K562 (cell line): Measurements from ENCODE around the gene DNAI1. TPM values are rescaled to one million over a fixed set of nuclear protein-coding genes. Genes with fewer than 3 reads are reported as not detected.

Source experiments
- ATAC-seq: fragments of 200-7000 bp; cut with Tn5 transposase; 3 replicates; pipeline ENCODE4 v1.9.1; 2020; ENCODE audit warnings: moderate library complexity
- BruUV-seq: library from RNA; stranded (reverse); fragments of 400-500 nt; replicated peaks from 2 replicates; lab custom pipeline; 2021; lab: Mats Ljungman, UMichigan
- CTCF ChIA-PET: fragments of 300-600 bp; formaldehyde crosslinking; extraction: SDS; loops from one replicate; lab custom pipeline; 2021; ENCODE audit warnings: low intra/inter-chr PET ratio; lab: Yijun Ruan, JAX
- POLR2A ChIA-PET: fragments of 300-600, 350-650 bp; sonication (Branson Sonifier 250); formaldehyde crosslinking; extraction: SDS; loops from one replicate; lab custom pipeline; 2021; ENCODE audit warnings: antibody characterized with exemption, inconsistent platforms; lab: Yijun Ruan, JAX
- DNase-seq, 4 experiments: peaks; one replicate each; pipeline versions ENCODE4 v3.0.0 to v3.0.0-alpha.2; 2011 to 2018; ENCODE audit warnings: low spot score in 3 of 4, mixed read lengths in 3 of 4; ENCODE audit errors: extremely low read depth in 1 of 4
- FAIRE-seq: peaks from 2 replicates; lab custom pipeline; 2011; peaks lifted over from hg19 to GRCh38; lab: Jason Lieb, UNC
- H2AFZ ChIP-seq: 2 replicates; pipeline ENCODE4 v1.6.0; 2011; ENCODE audit warnings: low read depth, low read length, control low read depth, inconsistent platforms
- H3K27ac ChIP-seq: fragments of 200-600 bp; 3 replicates; pipeline ENCODE4 v1.8.0; 2011; ENCODE audit warnings: low read depth, mild to moderate bottlenecking, control low read depth, inconsistent platforms, low read length, moderate library complexity, mixed read lengths; ENCODE audit errors: extremely low read depth
- H3K27me3 ChIP-seq, 2 experiments: fragments of 300-600 bp in 1 of 2; 2 replicates in 1 of 2; 3 replicates in 1 of 2; pipeline versions ENCODE4 v1.6.0 to v1.8.0; 2011; ENCODE audit warnings: inconsistent platforms in 2 of 2, low read length in 2 of 2, mild to moderate bottlenecking in 1 of 2, mixed read lengths in 1 of 2, moderate library complexity in 1 of 2; ENCODE audit not compliant: control insufficient read depth in 2 of 2, insufficient read depth in 2 of 2
- H3K36me3 ChIP-seq: fragments of 300-600 bp; 3 replicates; pipeline ENCODE4 v1.8.0; 2011; ENCODE audit warnings: mild to moderate bottlenecking, low read length, inconsistent platforms; ENCODE audit not compliant: control insufficient read depth, insufficient read depth
- H3K4me1 ChIP-seq, 2 experiments: fragments of 200-600 bp in 1 of 2; replicated peaks in 1 of 2; 2 replicates in 1 of 2; 3 replicates in 1 of 2; pipeline versions ENCODE4 v1.5.1 to v1.8.0; 2011; ENCODE audit warnings: inconsistent platforms in 2 of 2, low read length in 2 of 2, mild to moderate bottlenecking in 1 of 2, mixed read lengths in 1 of 2, moderate library complexity in 1 of 2; ENCODE audit not compliant: control insufficient read depth in 2 of 2, insufficient read depth in 2 of 2
- H3K4me2 ChIP-seq: 2 replicates; pipeline ENCODE4 v1.6.1; 2011; ENCODE audit warnings: low read length, control low read depth, inconsistent platforms, mixed read lengths; ENCODE audit not compliant: insufficient read depth
- H3K4me3 ChIP-seq: fragments of 200-600 bp; sonication (generic), shearing (Covaris generic); 2 replicates; pipeline ENCODE4 v1.5.1; 2016; ENCODE audit warnings: control low read depth, inconsistent platforms
- H3K79me2 ChIP-seq: fragments of 200-600 bp; 3 replicates; pipeline ENCODE4 v1.8.0; 2011; ENCODE audit warnings: low read length, inconsistent platforms; ENCODE audit not compliant: control insufficient read depth, insufficient read depth
- H3K9ac ChIP-seq, 2 experiments: 2 replicates each; pipeline versions ENCODE4 v1.6.0 to v1.6.1; 2011; ENCODE audit warnings: low read depth in 2 of 2, low read length in 2 of 2, control low read depth in 1 of 2, inconsistent platforms in 1 of 2, mild to moderate bottlenecking in 1 of 2, mixed read lengths in 1 of 2; ENCODE audit not compliant: insufficient read depth in 1 of 2
- H3K9me1 ChIP-seq: one replicate; pipeline ENCODE4 v1.6.0; 2011; ENCODE audit warnings: inconsistent platforms, mild to moderate bottlenecking, low read length, moderate library complexity; ENCODE audit not compliant: control insufficient read depth, insufficient read depth
- H3K9me3 ChIP-seq: replicated peaks from 2 replicates; pipeline ENCODE4 v1.5.1; 2011; ENCODE audit warnings: low read depth, low read length, inconsistent platforms; ENCODE audit not compliant: control insufficient read depth, insufficient read depth
- H4K20me1 ChIP-seq: replicated peaks from 2 replicates; pipeline ENCODE4 v1.6.1; 2011; ENCODE audit warnings: low read length, inconsistent platforms, mixed read lengths; ENCODE audit not compliant: control insufficient read depth, insufficient read depth
- HNRNPH1 ChIP-seq: fragments of 200-400 bp; formaldehyde crosslinking; optimal IDR thresholded peaks from 2 replicates; pipeline ENCODE3; 2017; ENCODE audit warnings: low read depth, mild to moderate bottlenecking, low read length, moderate library complexity
- NCOA2 ChIP-seq, 2 experiments: fragments of 450-650 bp; IDR thresholded peaks; 2 replicates each; pipeline ENCODE4 v1.6.1; 2018; ENCODE audit warnings: mild to moderate bottlenecking in 2 of 2, moderate library complexity in 1 of 2; ENCODE audit not compliant: partially characterized antibody in 2 of 2
- WGBS: fragments of 100-300 bp; shearing (Covaris generic); methylation state at CpG from one replicate; pipeline ENCODE4 v1.1.6; 2016; ENCODE audit warnings: low coverage, mixed read lengths; ENCODE audit not compliant: insufficient coverage; ENCODE audit errors: missing lambda C conversion rate; 5-methylcytosine and 5-hydroxymethylcytosine counted together
- in situ Hi-C: fragments of 300-500 bp; cut with MboI; formaldehyde crosslinking; loops from 4 replicates; pipeline ENCODE4 v1.15.0; 2018; ENCODE audit warnings: inconsistent platforms, mixed read lengths
- intact Hi-C: fragments of 100-400 bp; cut with micrococcal nuclease; formaldehyde crosslinking; loops from 2 replicates; pipeline ENCODE4 v1.14.2; 2022
- polyA plus RNA-seq, 8 experiments: library from polyadenylated mRNA; depleted of rRNA in 4 of 8; stranded (reverse) in 5 of 8; unstranded in 3 of 8; fragments of >200 nt; fragmentation: Nextera tagmentation in 2 of 8; fragmentation: Illumina TruSeq in 1 of 8; extraction: Ambion mirVana in 2 of 8; extraction: Trizol in 1 of 8; gene quantifications; 2 replicates each; pipeline versions ENCODE4 v1.2.1 to v1.2.3, GENCODE V29; 2011 to 2014; ENCODE audit warnings: inconsistent platforms in 1 of 8, missing spikeins in 1 of 8
- total RNA-seq, 7 experiments: library from RNA; depleted of rRNA in 6 of 7; stranded (reverse); fragments of >200 nt in 6 of 7; fragmentation: Illumina TruSeq in 2 of 7; extraction: Trizol in 2 of 7; gene quantifications; 2 replicates each; pipeline versions ENCODE4 v1.2.1 to v1.2.3, GENCODE V29; 2011 to 2021; ENCODE audit warnings: low replicate concordance in 1 of 7
- TF ChIP-seq, protein P1 (sequence below): sonication (generic); formaldehyde crosslinking; IDR thresholded peaks from 2 replicates; pipeline ENCODE4 v1.9.0; 2022; ENCODE audit warnings: mild to moderate bottlenecking, missing genetic modification reagents

DNAI1 gene
- total and polyA plus RNA-seq, 9 of the 15 experiments (the other 6 are each of a cell fraction or from before 2014, with no cell fraction given), result 0.01 to 0.17 (median 0.04) TPM; not detected in 6

DNA sequence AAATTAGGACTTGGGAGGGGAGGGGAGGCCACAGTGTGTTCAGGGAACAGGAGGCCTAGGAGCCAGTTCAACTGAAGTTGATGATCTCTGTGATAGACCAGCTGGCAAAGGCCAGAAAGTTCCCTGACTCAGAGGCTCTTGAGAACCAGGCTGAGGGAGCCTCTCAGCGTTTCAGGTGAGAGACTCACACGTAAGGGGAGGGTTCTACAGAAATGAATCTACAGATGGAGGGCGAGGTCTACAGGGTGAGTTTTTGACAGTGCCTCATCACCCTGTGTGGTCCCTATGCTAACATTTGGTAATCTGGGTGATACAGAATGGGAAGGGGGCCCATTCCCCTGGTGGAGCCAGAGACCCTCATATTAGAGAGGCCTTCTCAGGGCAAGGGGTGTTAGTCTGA, 32.2 kb downstream of the DNAI1 start (continued):
- no peak for TF ChIP-seq HNRNPH1

DNA sequence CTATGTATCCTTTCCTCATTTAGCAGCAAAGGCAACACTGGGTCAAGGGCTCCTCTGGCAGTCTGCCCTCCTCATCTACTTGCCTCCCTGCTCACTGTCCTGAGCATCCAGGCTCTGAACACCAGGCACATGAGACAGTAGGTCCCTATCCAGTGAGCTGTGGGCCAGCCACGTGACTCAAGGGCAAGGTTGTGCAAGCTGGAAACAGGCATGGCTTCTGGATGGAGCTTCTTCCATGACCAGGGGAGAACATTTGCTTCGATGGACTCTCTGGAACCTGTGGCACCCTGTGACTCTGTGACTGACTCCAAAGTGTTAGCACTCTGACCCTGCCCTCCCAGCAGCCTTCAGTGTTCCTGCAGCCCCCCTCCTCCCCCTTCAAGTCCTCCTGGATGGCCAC, 33.0 kb downstream of the DNAI1 start:
- Histone ChIP-seq H2AFZ (no peak overlapping the region), H3K9me1 (no peaks in the 10 kb centered on the region), H3K4me2 (no peak overlapping the region), H4K20me1 (peaks cover 4% of the 10 kb centered on the region; the same call in 1 of the 2 replicates), H3K79me2 (no peaks in the 10 kb centered on the region), H3K27me3 (peaks cover 0 to 7% of the 10 kb centered on the region in 2 experiments; a peak in 2 of 5 replicates), H3K9ac (no peak overlapping the region), H3K4me3 (no peak overlapping the region), H3K36me3 (no peaks in the 10 kb centered on the region), H3K4me1 (no peaks in the 10 kb centered on the region), H3K27ac (no peak overlapping the region), H3K9me3 (no peaks in the 10 kb centered on the region)
- ChIA-PET POLR2A (no interaction called here), CTCF (no interaction called here)
- in situ Hi-C loops, result loop anchor here (10.0 kb wide), 1 partner anchor 67 kb away; no protein-coding TSS in a partner anchor
- no TSS peak for BruUV-seq
- 0% methylated on average over 1 of the region's 2 CpGs for WGBS
- FAIRE-seq, result no peak
- no peak for DNase-seq
- no peak for TF ChIP-seq NCOA2 (IDR thresholded peaks at IDR 0.05; ENCODE audit: partially characterized antibody in 2 of 2)
- TF ChIP-seq, protein P1, sequence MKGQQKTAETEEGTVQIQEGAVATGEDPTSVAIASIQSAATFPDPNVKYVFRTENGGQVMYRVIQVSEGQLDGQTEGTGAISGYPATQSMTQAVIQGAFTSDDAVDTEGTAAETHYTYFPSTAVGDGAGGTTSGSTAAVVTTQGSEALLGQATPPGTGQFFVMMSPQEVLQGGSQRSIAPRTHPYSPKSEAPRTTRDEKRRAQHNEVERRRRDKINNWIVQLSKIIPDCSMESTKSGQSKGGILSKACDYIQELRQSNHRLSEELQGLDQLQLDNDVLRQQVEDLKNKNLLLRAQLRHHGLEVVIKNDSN (CRISPR knock-in tag), result 0 out of 2 replicates have a peak, but pooled peaks have one; percentile 20
- intact Hi-C loops, result no loop called here
- ATAC-seq, result no peak
